ENCODE measurements around the gene DYNC2I2.
"Not testable (repeated sequence)": the region's sequence is repeated elsewhere in the genome, so short reads cannot be mapped to it uniquely, and the experiment has no call there.

GRCh38 chr9:128699096-128699795 is 42.6 kb upstream of the DYNC2I2 start:
- not testable (repeated sequence) for TF ChIP-seq CTCF, POLR2A (IDR thresholded peaks at IDR 0.05)

Measured in testis (tissue), 2 donors.